ENCODE measurements around the gene NR1D1.

Gene NR1D1

DNA sequence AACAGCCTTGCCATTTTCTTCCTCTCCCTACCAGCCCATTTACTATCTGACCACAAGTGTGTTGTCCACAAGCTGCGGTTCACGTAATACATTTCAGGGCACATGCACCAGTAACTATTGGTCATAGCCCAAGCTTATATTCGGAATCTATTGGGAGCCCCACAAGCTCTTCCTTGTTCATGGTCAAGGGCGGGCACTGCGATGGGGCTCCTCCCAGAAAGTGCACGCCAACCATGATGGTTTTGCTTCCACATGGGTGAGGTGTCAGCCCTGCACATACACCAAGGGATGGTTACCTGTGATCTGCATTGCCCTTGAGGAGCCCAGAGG lies 25.6 kb downstream of the NR1D1 start:
- DNase-seq = no peak

- DNase-seq = no peak
These were observed 26.2 kb downstream of the NR1D1 start for GRCh38 chr17:40074175-40074512.

GRCh38 chr17:40073454-40074174 lies 26.8 kb downstream of the NR1D1 start:
- DNase-seq = no peak

- no peak for DNase-seq
These were observed 27.5 kb downstream of the NR1D1 start for GRCh38 chr17:40072735-40073346.

GRCh38 chr17:40072040-40072734 lies 28.2 kb downstream of the NR1D1 start:
- DNase-seq = peak in 1 of 2 experiments; percentile 19

DNA sequence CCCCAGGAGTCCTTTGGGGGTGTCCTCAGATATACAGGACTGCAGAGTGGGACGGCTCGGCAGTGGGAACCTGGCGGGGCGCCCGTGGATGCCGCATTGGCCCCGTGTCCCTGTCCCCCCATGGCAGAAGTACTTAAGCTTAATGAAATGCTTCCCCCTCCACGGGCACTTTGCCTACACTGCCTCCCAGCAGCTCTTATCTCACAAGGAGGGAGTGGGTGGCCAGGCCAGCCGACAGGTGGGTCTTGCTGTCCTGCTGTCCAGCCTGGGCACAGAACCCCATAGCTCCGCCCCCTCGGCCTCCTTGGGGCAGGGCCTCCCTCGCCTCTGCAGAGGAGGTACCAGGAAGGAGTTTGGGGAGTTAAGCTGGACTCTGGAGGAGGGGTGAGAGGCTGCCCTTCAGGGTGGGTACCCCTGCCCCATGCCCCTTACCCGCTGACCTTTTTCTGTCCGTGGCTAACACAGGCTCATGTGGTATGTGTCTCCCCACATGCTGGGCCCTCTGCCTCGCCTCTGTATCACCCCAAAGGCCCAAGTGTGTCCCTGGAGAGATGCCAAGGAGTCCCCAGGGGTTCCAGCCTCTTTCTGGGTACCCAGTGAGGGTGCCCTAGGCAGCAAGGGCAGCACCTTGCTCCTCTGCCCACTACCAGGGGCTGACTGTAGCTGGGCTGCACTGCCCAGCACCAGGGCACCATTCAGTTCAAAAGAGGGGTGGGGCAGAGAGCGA lies 28.9 kb downstream of the NR1D1 start:
- peak in 1 of 2 experiments; percentile 14 for DNase-seq

DNA sequence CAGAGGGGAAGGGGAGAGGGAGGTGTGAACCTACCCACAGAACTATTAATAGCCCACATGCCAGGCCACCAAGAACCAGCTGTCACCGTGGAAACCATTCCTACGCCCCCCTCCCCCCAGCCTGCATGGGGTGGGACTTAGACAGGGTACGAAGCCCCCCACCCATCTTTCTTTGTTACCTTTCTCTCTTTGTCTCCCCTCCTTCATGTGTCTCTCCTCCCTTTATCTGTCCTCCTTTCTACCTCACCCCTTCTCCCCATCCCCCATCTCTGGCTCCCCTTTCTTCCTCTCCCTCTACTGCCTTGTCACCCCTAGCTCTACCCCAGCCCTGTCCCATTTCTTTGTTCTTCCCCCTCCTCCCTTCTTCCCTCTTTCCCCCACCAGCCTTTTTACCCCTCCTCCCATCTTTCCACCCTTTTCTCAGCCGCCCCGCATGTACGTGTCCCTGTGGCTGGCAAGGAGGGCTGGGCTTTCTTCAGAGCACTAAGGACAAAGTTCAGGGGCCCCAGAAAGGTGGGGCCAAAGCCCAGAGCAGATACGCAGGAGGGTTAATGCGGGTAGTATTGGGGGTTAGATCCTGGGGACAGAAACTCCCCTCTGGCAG lies 29.6 kb downstream of the NR1D1 start:
- DNase-seq = no peak

- peak in 1 of 2 experiments; percentile 26 for DNase-seq
These were observed 30.4 kb downstream of the NR1D1 start for GRCh38 chr17:40069751-40070708.

GRCh38 chr17:40068917-40069750 lies 31.3 kb downstream of the NR1D1 start:
- no peak for DNase-seq

DNA sequence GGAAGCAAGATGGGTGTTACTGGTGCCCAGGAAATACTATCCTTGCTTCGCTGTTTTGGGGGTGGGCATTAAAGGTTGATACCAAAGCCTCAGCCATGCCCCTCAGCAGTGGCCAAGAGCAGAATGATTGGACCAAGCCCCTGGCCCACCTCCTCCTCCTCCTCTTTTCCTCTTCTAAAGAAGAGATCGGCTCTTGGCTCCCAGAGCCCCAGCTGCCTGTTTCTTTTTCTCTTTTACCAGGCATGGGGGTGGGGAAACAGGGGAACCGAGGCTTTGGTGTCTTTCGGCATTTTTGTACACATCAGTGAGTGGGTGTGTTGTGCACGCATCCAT lies 31.8 kb downstream of the NR1D1 start:
- no peak for DNase-seq

DNA sequence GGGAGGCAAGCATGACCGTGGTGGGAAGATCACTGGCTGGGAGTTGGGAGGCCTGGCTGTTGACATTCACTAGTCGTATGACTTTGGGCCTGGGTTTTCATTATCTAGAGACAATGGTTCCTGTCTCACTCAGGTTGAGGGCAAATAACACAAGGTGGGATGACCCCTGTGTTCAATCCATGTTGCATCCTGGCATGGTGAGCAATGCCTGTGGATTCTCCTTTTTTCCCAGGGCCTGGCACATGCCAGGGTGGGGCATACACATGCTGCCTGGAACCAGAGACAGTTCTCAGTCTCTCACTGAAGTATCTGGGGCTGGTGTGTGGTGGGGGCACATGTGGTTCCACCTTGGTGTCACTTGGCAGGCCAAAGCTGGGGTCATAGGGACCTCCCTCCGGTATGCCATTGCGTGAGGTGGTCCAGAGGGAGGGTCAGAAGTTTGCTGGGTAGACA lies 32.2 kb downstream of the NR1D1 start:
- DNase-seq = no peak

DNA sequence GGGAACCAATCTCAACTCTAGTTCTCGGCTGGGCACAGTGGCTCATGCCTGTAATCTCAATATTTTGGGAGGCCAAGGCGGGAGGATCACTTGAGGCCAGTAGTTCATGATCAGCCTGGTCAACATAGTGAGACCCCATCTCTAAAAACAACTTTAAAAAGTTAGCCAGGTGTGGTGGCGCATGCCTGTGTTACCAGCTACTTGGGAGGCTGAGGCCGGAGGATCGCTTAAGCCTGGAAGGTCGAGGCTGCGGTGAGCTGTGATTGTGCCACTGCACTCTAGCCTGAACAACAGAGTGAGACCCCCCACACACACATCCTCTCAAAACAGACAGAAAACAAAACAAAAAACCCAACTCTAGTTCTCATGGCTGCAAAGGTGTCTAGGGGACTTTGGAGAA lies 32.7 kb downstream of the NR1D1 start:
- DNase-seq = no peak

DNA sequence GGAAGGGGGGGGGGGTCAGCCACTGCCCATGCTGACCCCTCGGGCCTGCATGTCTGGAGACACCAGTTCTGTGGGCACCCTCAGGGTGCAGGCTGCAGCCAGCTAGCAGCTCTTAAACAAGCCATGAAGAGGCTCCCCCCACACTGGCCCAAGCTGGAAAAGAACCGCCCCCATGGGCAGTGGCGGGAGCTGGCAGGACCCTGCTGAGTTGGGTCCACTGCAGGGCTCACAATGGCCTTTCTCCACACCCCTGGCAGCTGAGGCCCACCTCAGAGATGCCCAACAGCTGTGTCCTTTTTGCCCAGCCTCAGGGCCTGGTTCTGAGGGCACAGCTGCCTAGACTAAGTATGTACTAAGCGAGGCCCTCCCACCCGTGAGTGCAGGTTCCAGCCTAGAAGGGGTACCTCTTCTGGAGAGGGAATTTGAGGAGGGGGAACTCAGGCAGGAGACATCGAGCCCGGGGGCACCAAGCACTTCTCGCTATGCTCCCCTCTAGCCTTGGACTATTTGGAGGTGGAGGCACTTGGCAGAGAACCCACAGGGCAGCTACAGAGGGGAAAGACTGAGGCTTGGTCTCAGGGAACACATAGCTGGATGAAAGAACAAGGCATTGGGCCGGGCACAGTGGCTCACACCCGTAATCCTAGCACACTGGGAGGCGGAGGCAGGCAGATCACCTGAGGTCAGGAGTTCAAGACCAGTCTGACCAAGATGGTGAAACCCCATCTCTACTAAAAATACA lies 34.4 kb downstream of the NR1D1 start:
- no peak for DNase-seq

DNA sequence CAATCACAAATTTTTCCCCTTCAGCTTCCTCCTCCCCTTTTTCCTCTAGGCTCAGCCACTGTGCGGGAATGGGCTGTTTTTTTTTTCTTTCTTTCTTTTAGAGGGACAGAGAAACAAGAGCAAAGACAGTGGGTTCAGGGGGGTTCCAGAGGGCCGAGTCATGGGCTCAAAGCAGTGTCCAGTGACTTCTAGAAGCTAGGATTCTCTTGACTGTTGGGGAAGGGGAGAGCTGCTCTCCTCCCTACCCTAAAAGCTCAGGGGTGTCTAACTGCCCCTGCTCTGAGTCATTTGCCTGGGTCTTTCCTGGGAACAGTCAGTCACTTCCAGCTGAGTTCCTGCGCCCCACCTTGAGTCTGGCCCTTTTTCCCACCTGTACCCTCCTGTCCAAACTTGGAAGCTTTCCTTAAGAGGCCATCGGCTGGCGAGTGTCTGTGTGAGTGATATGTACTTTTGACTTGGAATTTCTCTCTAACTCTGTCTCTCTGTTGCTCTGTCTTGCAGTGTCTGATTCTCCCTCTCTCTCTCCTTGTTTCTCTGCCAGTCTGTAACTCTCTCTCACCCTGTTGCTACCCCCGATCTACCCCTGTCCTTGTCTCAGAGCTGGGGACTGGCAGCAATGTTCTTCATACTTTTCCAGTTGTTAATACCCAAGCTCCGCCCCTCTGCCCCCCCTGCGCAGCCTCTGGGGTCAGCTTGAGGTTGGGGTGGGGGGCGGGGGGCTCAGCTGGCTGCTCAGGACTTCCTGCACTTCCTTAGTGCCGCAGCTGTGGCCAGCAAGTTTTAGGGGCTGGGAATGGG lies 35.2 kb downstream of the NR1D1 start:
- peak in 1 of 2 experiments; percentile 10 for DNase-seq

- no peak for DNase-seq
These were observed 36.4 kb downstream of the NR1D1 start for GRCh38 chr17:40063901-40064531.

GRCh38 chr17:40063187-40063771 lies 37.1 kb downstream of the NR1D1 start:
- peak in 1 of 2 experiments; percentile 28 for DNase-seq

DNA sequence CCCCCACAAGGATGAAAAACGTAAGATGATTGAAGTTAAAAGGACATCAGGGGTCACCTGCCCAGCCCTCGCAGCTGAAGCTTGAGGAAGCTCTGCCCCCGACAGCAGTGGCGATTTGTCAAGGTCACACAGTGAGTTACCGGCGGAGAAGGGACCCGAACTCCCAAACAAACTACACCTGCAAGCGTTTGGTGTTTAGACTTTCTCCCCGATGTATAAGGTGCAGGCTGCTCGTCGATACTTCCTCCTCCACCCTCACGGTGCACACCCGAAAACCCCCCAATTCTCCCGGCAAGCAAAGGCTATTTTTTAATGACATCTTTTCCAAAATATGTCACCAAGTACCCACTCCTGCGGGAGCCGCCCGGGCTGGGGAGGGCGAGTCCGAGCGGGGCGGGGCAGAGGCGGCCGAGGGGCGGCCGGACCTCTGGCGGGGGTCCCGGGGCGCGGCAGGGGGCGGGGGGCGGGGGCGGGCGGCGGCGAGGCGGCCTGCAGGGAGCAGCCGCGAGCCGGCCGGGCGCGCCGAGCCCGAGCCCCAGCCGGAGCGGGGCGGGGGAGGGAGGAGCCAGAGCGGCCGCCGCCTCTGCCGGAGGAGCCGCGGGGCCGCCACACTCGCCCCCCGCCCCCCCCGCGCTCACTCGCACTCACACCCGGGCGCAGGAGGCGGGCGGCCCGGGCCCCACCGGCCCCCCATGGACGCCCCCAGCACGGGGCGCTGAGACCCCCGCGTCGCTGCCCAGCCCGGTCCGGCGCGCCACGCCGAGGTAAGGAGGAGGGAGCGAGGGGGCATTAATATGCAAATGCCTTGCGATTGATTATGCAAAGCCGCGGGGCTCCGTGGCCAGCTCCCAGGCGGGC lies 37.8 kb downstream of the NR1D1 start, which contains the start of gene THRA:
THRA (plus strand) TSS at position 637 of the 858 bp plus-strand sequence. CDS start 11,524 bp downstream, outside the sequence.
- DNase-seq = peak in 1 of 2 experiments; percentile 28

Data from SW 1271 (cell line).